Measurements from ENCODE around the gene PHACTR4. TPM values are rescaled to one million over a fixed set of nuclear protein-coding genes. Genes with fewer than 3 reads are reported as not detected.
"Not testable (repeated sequence)": the region's sequence is repeated elsewhere in the genome, so short reads cannot be mapped to it uniquely, and the experiment has no call there.

The PHACTR4 gene
- total RNA-seq, 2 donors from 2014 or later: 20.9 to 23.9 TPM

- Mint-ChIP-seq H3K27me3 (no peaks in the 10 kb centered on the region), H3K4me3 (no peak overlapping the region), H3K27ac (peak overlapping the region; percentile 37), H3K4me1 (peaks cover 16% of the 10 kb centered on the region), H3K36me3 (ENCODE audit: low read depth) (no peaks in the 10 kb centered on the region)
- ATAC-seq: no peak
- H3K9me3 ChIP-seq (ENCODE audit: control insufficient read depth, low read length, poor library complexity, severe bottlenecking): peaks cover 3% of the 10 kb centered on the region
- no peak for DNase-seq
Observed at GRCh38 chr1:28501925-28502324, 132.4 kb downstream of the PHACTR4 start.

GRCh38 chr1:28503117-28503516, 133.6 kb downstream of the PHACTR4 start:
- H3K27ac Mint-ChIP-seq: no peak overlapping the region
- H3K27me3 Mint-ChIP-seq: no peaks in the 10 kb centered on the region
- no peaks in the 10 kb centered on the region for H3K36me3 Mint-ChIP-seq (ENCODE audit: low read depth)
- peaks cover 7% of the 10 kb centered on the region for H3K9me3 ChIP-seq (ENCODE audit: control insufficient read depth, low read length, poor library complexity, severe bottlenecking)
- DNase-seq: no peak
- H3K4me1 Mint-ChIP-seq: peaks cover 17% of the 10 kb centered on the region
- no peak for ATAC-seq
- no peak overlapping the region for H3K4me3 Mint-ChIP-seq

GRCh38 chr1:28505406-28506187, 136.1 kb downstream of the PHACTR4 start, which contains the start of gene RCC1:
TSS of gene RCC1 (plus strand) at chr1:28506043. CDS start at chr1:28529867, 23,824 bp downstream.
- DNase-seq: peak; percentile 83 to 92 (median 89)
- peaks cover 7% of the 10 kb centered on the region for H3K9me3 ChIP-seq (ENCODE audit: control insufficient read depth, low read length, poor library complexity, severe bottlenecking)
- H3K27me3 Mint-ChIP-seq: no peaks in the 10 kb centered on the region
- peak within 1 kb of the TSS; percentile 95 for H3K4me3 Mint-ChIP-seq
- peak within 1 kb of the TSS; percentile 99 for H3K27ac Mint-ChIP-seq
- peaks cover 39% of the 10 kb centered on the region for H3K4me1 Mint-ChIP-seq
- H3K36me3 Mint-ChIP-seq (ENCODE audit: low read depth): peaks cover 8% of the 10 kb centered on the region
- peak; percentile 95 for ATAC-seq

- no peak for ATAC-seq
- Mint-ChIP-seq H3K36me3 (ENCODE audit: low read depth) (peaks cover 9% of the 10 kb centered on the region), H3K27me3 (no peaks in the 10 kb centered on the region), H3K4me3 (peak overlapping the region; percentile 95), H3K27ac (peak overlapping the region; percentile 99), H3K4me1 (peaks cover 45% of the 10 kb centered on the region)
- H3K9me3 ChIP-seq (ENCODE audit: control insufficient read depth, low read length, poor library complexity, severe bottlenecking): peaks cover 7% of the 10 kb centered on the region
- DNase-seq: no peak
Observed at GRCh38 chr1:28506907-28507246, 137.3 kb downstream of the PHACTR4 start.

GRCh38 chr1:28507247-28507645, 137.7 kb downstream of the PHACTR4 start:
- Mint-ChIP-seq H3K4me3 (peak overlapping the region; percentile 95), H3K27ac (peak overlapping the region; percentile 99), H3K27me3 (no peaks in the 10 kb centered on the region), H3K36me3 (ENCODE audit: low read depth) (peaks cover 9% of the 10 kb centered on the region), H3K4me1 (peaks cover 47% of the 10 kb centered on the region)
- ATAC-seq (no peak), DNase-seq (no peak)
- H3K9me3 ChIP-seq (ENCODE audit: control insufficient read depth, low read length, poor library complexity, severe bottlenecking): peaks cover 7% of the 10 kb centered on the region

- ATAC-seq (no peak), DNase-seq (no peak)
- no peaks in the 10 kb centered on the region for H3K27me3 Mint-ChIP-seq
- H3K36me3 Mint-ChIP-seq (ENCODE audit: low read depth): peaks cover 14% of the 10 kb centered on the region
- peak overlapping the region; percentile 99 for H3K27ac Mint-ChIP-seq
- peak overlapping the region; percentile 95 for H3K4me3 Mint-ChIP-seq
- peaks cover 7% of the 10 kb centered on the region for H3K9me3 ChIP-seq (ENCODE audit: control insufficient read depth, low read length, poor library complexity, severe bottlenecking)
- H3K4me1 Mint-ChIP-seq: peaks cover 53% of the 10 kb centered on the region
Observed at GRCh38 chr1:28507646-28508434, 138.3 kb downstream of the PHACTR4 start.

- Mint-ChIP-seq H3K27me3 (no peaks in the 10 kb centered on the region), H3K4me3 (peak overlapping the region; percentile 95), H3K27ac (peak overlapping the region; percentile 99), H3K36me3 (ENCODE audit: low read depth) (peaks cover 14% of the 10 kb centered on the region), H3K4me1 (peaks cover 50% of the 10 kb centered on the region)
- ATAC-seq (no peak), DNase-seq (no peak)
- peaks cover 7% of the 10 kb centered on the region for H3K9me3 ChIP-seq (ENCODE audit: control insufficient read depth, low read length, poor library complexity, severe bottlenecking)
Observed at GRCh38 chr1:28508435-28508754, 138.9 kb downstream of the PHACTR4 start.

- ATAC-seq: no peak
- H3K9me3 ChIP-seq (ENCODE audit: control insufficient read depth, low read length, poor library complexity, severe bottlenecking): peaks cover 7% of the 10 kb centered on the region
- Mint-ChIP-seq H3K27me3 (no peaks in the 10 kb centered on the region), H3K4me3 (peak overlapping the region; percentile 95), H3K27ac (peak overlapping the region; percentile 99), H3K4me1 (peaks cover 50% of the 10 kb centered on the region), H3K36me3 (ENCODE audit: low read depth) (peaks cover 14% of the 10 kb centered on the region)
- no peak for DNase-seq
Observed at GRCh38 chr1:28509705-28510272, 140.2 kb downstream of the PHACTR4 start.

GRCh38 chr1:28510273-28510969, 140.9 kb downstream of the PHACTR4 start:
- peak; percentile 14 for ATAC-seq
- Mint-ChIP-seq H3K4me1 (peaks cover 46% of the 10 kb centered on the region), H3K4me3 (peak overlapping the region; percentile 95), H3K36me3 (ENCODE audit: low read depth) (peaks cover 14% of the 10 kb centered on the region), H3K27ac (peak overlapping the region; percentile 99), H3K27me3 (no peaks in the 10 kb centered on the region)
- no peak for DNase-seq
- peaks cover 7% of the 10 kb centered on the region for H3K9me3 ChIP-seq (ENCODE audit: control insufficient read depth, low read length, poor library complexity, severe bottlenecking)

- Mint-ChIP-seq H3K36me3 (ENCODE audit: low read depth) (peaks cover 14% of the 10 kb centered on the region), H3K27ac (peak overlapping the region; percentile 99), H3K4me3 (peak overlapping the region; percentile 95), H3K27me3 (no peaks in the 10 kb centered on the region), H3K4me1 (peaks cover 41% of the 10 kb centered on the region)
- H3K9me3 ChIP-seq (ENCODE audit: control insufficient read depth, low read length, poor library complexity, severe bottlenecking): peaks cover 7% of the 10 kb centered on the region
- DNase-seq (no peak), ATAC-seq (no peak)
Observed at GRCh38 chr1:28510970-28511440, 141.5 kb downstream of the PHACTR4 start.

- Mint-ChIP-seq H3K4me1 (peaks cover 40% of the 10 kb centered on the region), H3K4me3 (peak overlapping the region; percentile 95)
Observed at GRCh38 chr1:28512058-28512611, 142.6 kb downstream of the PHACTR4 start.

GRCh38 chr1:28514445-28514933, 144.9 kb downstream of the PHACTR4 start:
- not testable (repeated sequence) for H3K4me3 Mint-ChIP-seq; ATAC-seq; H3K27me3 Mint-ChIP-seq; DNase-seq; H3K9me3 ChIP-seq (ENCODE audit: control insufficient read depth, low read length, poor library complexity, severe bottlenecking)
- peaks cover 12% of the 10 kb centered on the region for H3K36me3 Mint-ChIP-seq (ENCODE audit: low read depth)
- peaks cover 46% of the 10 kb centered on the region for H3K4me1 Mint-ChIP-seq
- peak overlapping the region; percentile 39 for H3K27ac Mint-ChIP-seq

More at GRCh38 chr1:28512058-28512611, 142.6 kb downstream of the PHACTR4 start:
- ATAC-seq: no peak
- H3K9me3 ChIP-seq (ENCODE audit: control insufficient read depth, low read length, poor library complexity, severe bottlenecking): peaks cover 2% of the 10 kb centered on the region
- Mint-ChIP-seq H3K27me3 (no peaks in the 10 kb centered on the region), H3K27ac (peak overlapping the region; percentile 99), H3K36me3 (ENCODE audit: low read depth) (peaks cover 14% of the 10 kb centered on the region)
- DNase-seq: no peak
